MCF 10A (cell line): ENCODE measurements around the gene MMP27. TPM values are rescaled to one million over a fixed set of nuclear protein-coding genes. Genes with fewer than 3 reads are reported as not detected.

Source experiments
- BruUV-seq: library from RNA; stranded (reverse); fragments of 400-500 nt; replicated peaks from 2 replicates; lab custom pipeline; 2021; lab: Mats Ljungman, UMichigan
- CTCF ChIA-PET: fragments of 300-600 bp; sonication (Branson Sonifier 250); formaldehyde crosslinking; extraction: SDS; loops from one replicate; lab custom pipeline; 2021; ENCODE audit warnings: antibody characterized with exemption, inconsistent platforms; lab: Yijun Ruan, JAX
- POLR2A ChIA-PET: fragments of 300-600, 350-650 bp; sonication (Branson Sonifier 250); formaldehyde crosslinking; extraction: SDS; loops from one replicate; lab custom pipeline; 2020; ENCODE audit warnings: antibody characterized with exemption, inconsistent platforms; lab: Yijun Ruan, JAX
- DNase-seq: peaks from one replicate; pipeline ENCODE4 v3.0.0-alpha.2; 2018; ENCODE audit not compliant: unreplicated experiment
- H3K27ac Mint-ChIP-seq: one replicate; pipeline ENCODE4 v1.8.0; 2022; ENCODE audit warnings: mild to moderate bottlenecking, low read depth, mixed read lengths; ENCODE audit not compliant: unreplicated experiment
- H3K27me3 Mint-ChIP-seq: one replicate; pipeline ENCODE4 v1.8.0; 2022; ENCODE audit warnings: mixed read lengths; ENCODE audit not compliant: insufficient read depth, unreplicated experiment
- H3K36me3 Mint-ChIP-seq: one replicate; pipeline ENCODE4 v1.8.0; 2022; ENCODE audit warnings: mild to moderate bottlenecking, moderate library complexity, mixed read lengths; ENCODE audit not compliant: insufficient read depth, unreplicated experiment
- H3K4me1 Mint-ChIP-seq: one replicate; pipeline ENCODE4 v1.8.0; 2022; ENCODE audit warnings: mixed read lengths; ENCODE audit not compliant: insufficient read depth, unreplicated experiment
- H3K4me3 Mint-ChIP-seq: one replicate; pipeline ENCODE4 v1.8.0; 2022; ENCODE audit warnings: mild to moderate bottlenecking, moderate library complexity, mixed read lengths; ENCODE audit not compliant: unreplicated experiment
- H3K9me3 Mint-ChIP-seq: one replicate; pipeline ENCODE4 v1.8.0; 2022; ENCODE audit warnings: mixed read lengths; ENCODE audit not compliant: unreplicated experiment
- intact Hi-C: fragments of 100-400 bp; cut with micrococcal nuclease; formaldehyde crosslinking; loops from 2 replicates; pipeline ENCODE4 v1.14.1; 2022
- total RNA-seq: library from RNA; stranded (reverse); gene quantifications from 2 replicates; pipeline ENCODE4 v1.2.3, GENCODE V29; 2022
- TF ChIP-seq, protein P1 (sequence below): fragments of 200-600 bp; IDR thresholded peaks from one replicate; pipeline ENCODE4 v1.8.0; 2022; ENCODE audit warnings: antibody characterized with exemption, mild to moderate bottlenecking; ENCODE audit not compliant: unreplicated experiment

MMP27 gene
- total RNA-seq, 1 experiment from 2014 or later = not detected

DNA sequence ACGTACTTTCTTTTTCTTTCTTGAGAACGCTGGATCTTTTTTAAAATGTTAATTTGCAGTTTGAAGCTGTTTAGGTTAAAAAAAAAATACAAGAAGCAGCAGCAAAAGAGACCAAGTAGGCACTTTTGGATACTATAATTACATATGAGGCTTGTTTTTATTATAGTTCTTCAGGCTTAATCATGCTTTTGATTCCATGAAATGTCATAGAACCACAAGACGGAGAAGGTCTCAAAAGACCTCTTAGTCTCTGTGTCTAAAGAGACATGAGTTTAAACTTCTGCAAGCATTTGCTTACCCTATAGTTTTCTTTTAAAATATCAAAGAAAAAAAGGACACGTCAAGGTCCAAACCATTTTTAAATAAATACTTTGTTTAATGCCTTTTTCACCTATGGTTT lies 61.6 kb downstream of the MMP27 start:
- H3K27me3 Mint-ChIP-seq = no peaks in the 10 kb centered on the region
- no peaks in the 10 kb centered on the region for H3K36me3 Mint-ChIP-seq
- POLR2A ChIA-PET = no interaction called here
- no TSS peak for BruUV-seq
- no peak overlapping the region for H3K27ac Mint-ChIP-seq
- DNase-seq = no peak
- intact Hi-C loops = no loop called here
- H3K4me3 Mint-ChIP-seq = no peak overlapping the region
- H3K4me1 Mint-ChIP-seq = no peaks in the 10 kb centered on the region
- CTCF ChIA-PET = interaction anchor here (1.7 to 2.0 kb wide), 2 partner anchors 22 to 30 kb away, joined by 4 to 9 read pairs; no protein-coding TSS in a partner anchor
- no peaks in the 10 kb centered on the region for H3K9me3 Mint-ChIP-seq
- TF ChIP-seq, protein P1, sequence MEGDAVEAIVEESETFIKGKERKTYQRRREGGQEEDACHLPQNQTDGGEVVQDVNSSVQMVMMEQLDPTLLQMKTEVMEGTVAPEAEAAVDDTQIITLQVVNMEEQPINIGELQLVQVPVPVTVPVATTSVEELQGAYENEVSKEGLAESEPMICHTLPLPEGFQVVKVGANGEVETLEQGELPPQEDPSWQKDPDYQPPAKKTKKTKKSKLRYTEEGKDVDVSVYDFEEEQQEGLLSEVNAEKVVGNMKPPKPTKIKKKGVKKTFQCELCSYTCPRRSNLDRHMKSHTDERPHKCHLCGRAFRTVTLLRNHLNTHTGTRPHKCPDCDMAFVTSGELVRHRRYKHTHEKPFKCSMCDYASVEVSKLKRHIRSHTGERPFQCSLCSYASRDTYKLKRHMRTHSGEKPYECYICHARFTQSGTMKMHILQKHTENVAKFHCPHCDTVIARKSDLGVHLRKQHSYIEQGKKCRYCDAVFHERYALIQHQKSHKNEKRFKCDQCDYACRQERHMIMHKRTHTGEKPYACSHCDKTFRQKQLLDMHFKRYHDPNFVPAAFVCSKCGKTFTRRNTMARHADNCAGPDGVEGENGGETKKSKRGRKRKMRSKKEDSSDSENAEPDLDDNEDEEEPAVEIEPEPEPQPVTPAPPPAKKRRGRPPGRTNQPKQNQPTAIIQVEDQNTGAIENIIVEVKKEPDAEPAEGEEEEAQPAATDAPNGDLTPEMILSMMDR = no peak

Other genes with a start within 250 kb of the MMP27 start
- gene MMP7, start 175.0 kb downstream of the MMP27 start, total RNA-seq = not detected in 2 replicates
- gene MMP20, start 80.4 kb downstream of the MMP27 start, total RNA-seq = not detected in 2 replicates
- gene MMP8, start 19.2 kb upstream of the MMP27 start, total RNA-seq = 0.12 TPM in 1 of 2 replicates, not detected in the other
- gene MMP10, start 74.9 kb upstream of the MMP27 start, total RNA-seq = 0.29 and 0.75 TPM in 2 replicates
- gene MMP1, start 92.4 kb upstream of the MMP27 start, total RNA-seq = 0.25 and 0.35 TPM in 2 replicates
- 0.19 TPM in 1 of 2 replicates, not detected in the other for gene MMP3, start 137.8 kb upstream of the MMP27 start, total RNA-seq
- not detected in 2 replicates for gene MMP12, start 169.2 kb upstream of the MMP27 start, total RNA-seq
- gene MMP13, start 250.0 kb upstream of the MMP27 start, total RNA-seq = not detected in 2 replicates